VCaP (cell line): ENCODE data around the gene PRR22.

Experiments used
- H3K27ac ChIP-seq: fragments of 450-650 bp; 2 replicates; pipeline ENCODE4 v1.5.1; 2017
- TF ChIP-seq, protein P1 (sequence below): fragments of 450-650 bp; conservative IDR thresholded peaks from 2 replicates; pipeline ENCODE4 v1.5.1; 2017; ENCODE audit warnings: mild to moderate bottlenecking, moderate library complexity

Gene PRR22

DNA sequence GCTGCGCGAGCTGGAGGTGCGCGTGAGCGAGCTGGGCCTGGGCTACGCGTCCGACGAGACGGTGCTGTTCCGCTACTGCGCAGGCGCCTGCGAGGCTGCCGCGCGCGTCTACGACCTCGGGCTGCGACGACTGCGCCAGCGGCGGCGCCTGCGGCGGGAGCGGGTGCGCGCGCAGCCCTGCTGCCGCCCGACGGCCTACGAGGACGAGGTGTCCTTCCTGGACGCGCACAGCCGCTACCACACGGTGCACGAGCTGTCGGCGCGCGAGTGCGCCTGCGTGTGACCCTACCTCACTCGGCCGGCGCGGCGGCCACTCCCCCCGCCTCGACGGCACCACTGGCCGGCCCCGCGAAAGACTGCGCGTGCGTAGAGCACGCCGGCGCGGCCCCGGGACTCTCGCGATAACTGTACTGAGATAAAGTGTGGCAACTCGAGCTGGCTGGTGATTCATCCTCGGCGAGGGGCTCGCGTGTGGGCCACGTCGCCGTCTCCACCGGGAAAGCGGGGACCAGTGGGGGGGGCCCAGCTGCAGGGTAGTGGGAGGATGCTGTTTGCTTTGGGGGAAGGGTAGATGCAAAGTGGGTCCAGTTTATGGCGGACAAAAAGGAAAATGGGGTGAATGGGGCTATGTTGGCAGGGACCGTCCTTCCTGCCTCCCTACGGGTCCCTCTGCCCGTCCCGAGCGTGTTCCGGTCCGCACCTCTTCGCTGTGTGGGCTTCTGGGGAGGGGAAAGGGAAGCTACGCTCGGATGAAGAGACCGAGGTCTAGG, 43.5 kb upstream of the PRR22 start:
- TF ChIP-seq, protein P1, sequence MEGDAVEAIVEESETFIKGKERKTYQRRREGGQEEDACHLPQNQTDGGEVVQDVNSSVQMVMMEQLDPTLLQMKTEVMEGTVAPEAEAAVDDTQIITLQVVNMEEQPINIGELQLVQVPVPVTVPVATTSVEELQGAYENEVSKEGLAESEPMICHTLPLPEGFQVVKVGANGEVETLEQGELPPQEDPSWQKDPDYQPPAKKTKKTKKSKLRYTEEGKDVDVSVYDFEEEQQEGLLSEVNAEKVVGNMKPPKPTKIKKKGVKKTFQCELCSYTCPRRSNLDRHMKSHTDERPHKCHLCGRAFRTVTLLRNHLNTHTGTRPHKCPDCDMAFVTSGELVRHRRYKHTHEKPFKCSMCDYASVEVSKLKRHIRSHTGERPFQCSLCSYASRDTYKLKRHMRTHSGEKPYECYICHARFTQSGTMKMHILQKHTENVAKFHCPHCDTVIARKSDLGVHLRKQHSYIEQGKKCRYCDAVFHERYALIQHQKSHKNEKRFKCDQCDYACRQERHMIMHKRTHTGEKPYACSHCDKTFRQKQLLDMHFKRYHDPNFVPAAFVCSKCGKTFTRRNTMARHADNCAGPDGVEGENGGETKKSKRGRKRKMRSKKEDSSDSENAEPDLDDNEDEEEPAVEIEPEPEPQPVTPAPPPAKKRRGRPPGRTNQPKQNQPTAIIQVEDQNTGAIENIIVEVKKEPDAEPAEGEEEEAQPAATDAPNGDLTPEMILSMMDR: no peak
- H3K27ac ChIP-seq: peak overlapping the region; percentile 59

DNA sequence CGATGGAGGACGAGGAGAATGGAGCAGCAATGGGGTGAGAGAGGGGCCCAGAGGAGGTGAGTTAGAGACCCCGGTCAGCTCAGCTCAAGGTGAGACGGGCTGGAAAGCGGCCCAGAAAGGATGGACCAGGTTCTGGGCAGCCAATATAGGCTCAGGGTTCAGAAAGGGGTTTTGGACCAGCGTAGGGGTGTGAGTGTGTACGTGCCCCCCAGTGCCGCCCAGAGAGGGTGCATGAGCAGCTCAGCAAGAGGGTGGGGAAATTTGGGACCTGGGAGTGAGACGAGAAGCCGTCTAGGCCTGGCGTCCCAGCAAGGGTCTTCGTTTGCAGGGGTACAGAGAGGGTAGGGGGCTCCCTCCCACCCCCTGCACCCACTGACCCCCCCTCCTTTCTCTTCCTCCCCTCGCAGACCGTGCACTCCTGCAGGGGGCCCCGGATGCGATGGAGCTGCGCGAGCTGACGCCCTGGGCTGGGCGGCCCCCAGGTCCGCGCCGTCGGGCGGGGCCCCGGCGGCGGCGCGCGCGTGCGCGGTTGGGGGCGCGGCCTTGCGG, 42.9 kb upstream of the PRR22 start:
- H3K27ac ChIP-seq: peak overlapping the region; percentile 59
- TF ChIP-seq, protein P1: no peak

DNA sequence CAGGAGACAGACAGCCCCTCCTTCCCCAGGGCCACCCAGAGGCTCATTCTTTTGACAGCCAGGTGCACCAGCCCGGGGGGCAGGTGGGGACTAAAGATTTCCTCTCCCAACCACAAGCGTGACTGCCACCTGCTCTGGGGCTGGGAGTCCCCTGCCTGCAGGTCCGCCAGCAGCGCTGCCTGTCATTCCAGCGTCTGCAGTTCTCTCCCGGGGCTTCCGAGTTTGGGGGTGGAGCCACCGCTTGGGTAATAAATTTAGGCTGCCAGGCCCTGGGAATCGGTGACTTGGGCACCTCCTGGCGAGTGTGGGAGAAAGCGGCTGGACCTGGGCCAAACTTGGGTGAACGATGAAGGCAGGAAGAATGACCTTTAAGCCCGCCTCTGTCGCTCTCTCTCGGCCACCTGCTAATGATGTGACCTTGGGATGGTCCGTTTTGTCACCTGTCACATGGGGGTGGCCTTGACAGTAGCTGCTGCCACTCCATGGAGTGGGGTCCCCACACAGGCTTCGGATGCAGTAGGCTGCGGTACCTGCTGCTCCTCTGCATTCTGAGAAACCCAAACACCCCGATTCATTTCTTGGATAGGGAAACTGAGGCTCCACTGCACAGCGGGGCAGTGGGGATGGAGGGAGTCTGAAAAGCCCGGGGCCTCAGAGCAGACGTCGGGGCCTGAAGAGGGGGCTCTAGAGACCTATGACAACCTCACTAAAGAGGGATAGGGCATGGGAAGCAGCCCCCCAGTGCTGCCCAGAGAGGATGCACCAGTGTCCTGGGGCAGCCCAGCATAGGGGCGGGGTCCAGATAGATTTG, 42.2 kb upstream of the PRR22 start:
- peak overlapping the region; percentile 59 for H3K27ac ChIP-seq

DNA sequence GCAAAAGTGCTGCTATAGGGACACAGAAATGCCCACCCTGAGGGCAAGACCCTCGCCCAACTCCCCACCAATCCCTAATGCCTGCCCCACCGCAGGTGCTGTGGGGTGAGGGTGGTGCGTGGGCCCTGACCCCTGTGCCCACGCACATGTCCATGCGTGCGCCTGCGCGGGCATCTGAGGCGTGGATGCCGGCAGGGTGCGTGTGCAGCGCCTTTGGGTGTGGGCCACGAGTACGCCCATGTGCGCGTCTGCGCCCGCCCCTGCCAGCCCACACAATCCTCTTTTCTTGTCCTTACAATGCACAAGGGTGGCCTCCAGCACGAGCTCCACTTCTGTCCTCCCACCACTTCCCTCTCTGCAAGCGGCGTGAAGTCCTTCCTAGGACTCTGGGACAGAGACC, 40.6 kb upstream of the PRR22 start:
- no peak overlapping the region for H3K27ac ChIP-seq
- TF ChIP-seq, protein P1: no peak

More for the DNA sequence above, 42.2 kb upstream of the PRR22 start:
- TF ChIP-seq, protein P1: peak; percentile 33

DNA sequence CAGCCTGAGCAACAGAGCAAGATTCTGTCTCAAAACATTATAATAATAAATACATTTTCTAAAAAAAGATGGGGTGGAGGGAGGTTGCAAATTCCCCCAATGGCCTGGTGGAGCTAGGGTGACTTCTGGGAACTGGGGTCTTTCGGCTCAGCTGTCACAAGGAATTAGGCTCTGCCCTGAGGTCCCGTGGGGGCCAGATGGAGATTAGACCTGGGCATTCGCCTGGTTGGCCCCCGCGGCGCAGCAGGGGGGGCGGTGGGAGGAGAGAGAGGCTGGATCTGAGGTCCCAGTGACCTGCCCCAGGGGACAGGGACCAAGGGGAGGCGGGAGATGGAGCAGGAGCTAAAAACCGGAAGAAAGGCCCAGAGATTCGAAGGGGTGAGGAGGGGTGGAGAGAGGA, 40.2 kb upstream of the PRR22 start:
- TF ChIP-seq, protein P1: no peak
- no peak overlapping the region for H3K27ac ChIP-seq

DNA sequence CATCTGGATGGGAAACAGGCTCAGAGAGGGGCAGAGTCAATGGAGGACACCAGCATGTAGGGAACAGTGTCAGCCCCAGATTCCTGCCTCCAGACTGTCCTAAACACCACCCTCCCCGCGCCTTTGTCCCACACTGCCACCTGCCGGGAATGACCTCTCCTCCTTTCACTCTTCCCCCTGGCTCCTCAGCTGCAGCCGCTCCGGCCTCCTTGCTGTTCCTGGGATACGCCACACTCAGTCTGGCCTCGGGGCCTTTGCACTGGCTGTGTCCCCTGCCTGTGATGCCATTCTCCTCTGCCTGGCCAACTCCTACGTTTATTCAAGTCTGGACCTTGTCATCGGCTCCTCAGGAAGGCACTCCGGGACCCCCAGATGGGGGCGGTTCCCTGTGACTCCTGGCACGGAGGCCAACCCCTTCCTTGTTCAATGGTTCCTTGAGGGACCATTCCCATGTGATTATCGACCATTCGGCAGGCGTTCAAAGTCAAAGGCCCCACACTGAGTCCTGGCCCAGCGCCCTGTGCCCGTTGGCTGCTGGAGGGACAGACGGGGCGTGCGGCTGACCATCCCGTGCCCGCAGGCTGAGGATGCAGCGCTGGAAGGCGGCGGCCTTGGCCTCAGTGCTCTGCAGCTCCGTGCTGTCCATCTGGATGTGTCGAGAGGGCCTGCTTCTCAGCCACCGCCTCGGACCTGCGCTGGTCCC, 39.2 kb upstream of the PRR22 start:
- TF ChIP-seq, protein P1: peak; percentile 57

More for the DNA sequence above, 39.2 kb upstream of the PRR22 start:
- H3K27ac ChIP-seq: no peak overlapping the region
